ENCODE results near the gene PWWP2B. TPM values are rescaled to one million over a fixed set of nuclear protein-coding genes. Genes with fewer than 3 reads are reported as not detected.
A peak's percentile ranks its signal among the peaks of the same experiment; 100 is the strongest.

Gene PWWP2B
- total RNA-seq, 1 donor from 2014 or later: 19.9 TPM

- intact Hi-C loops (cut with micrococcal nuclease): no loop called here
- ATAC-seq (no peak), DNase-seq (peak; percentile 60)
Measured at GRCh38 chr10:132411561-132412253, 14.7 kb downstream of the PWWP2B start.

- ATAC-seq: no peak
- DNase-seq: peak; percentile 41
- intact Hi-C loops (cut with micrococcal nuclease): no loop called here
Measured at GRCh38 chr10:132412316-132413192, 15.6 kb downstream of the PWWP2B start.

GRCh38 chr10:132413226-132414205, 16.5 kb downstream of the PWWP2B start:
- intact Hi-C loops (cut with micrococcal nuclease): no loop called here
- ATAC-seq (no peak), DNase-seq (peak; percentile 23)

- intact Hi-C loops (cut with micrococcal nuclease): no loop called here
- DNase-seq (no peak), ATAC-seq (no peak)
Measured at GRCh38 chr10:132414402-132415016, 17.5 kb downstream of the PWWP2B start.

GRCh38 chr10:132415255-132415654, 18.3 kb downstream of the PWWP2B start:
- intact Hi-C loops (cut with micrococcal nuclease): no loop called here
- no peak for ATAC-seq
- no peak for DNase-seq

- ATAC-seq (no peak), DNase-seq (no peak)
- intact Hi-C loops (cut with micrococcal nuclease): no loop called here
Measured at GRCh38 chr10:132415956-132416355, 19.0 kb downstream of the PWWP2B start.

- intact Hi-C loops (cut with micrococcal nuclease): no loop called here
- DNase-seq (no peak), ATAC-seq (no peak)
Measured at GRCh38 chr10:132416566-132417256, 19.7 kb downstream of the PWWP2B start.

- ATAC-seq: no peak
- intact Hi-C loops (cut with micrococcal nuclease): no loop called here
- DNase-seq: no peak
Measured at GRCh38 chr10:132417257-132417910, 20.4 kb downstream of the PWWP2B start.

GRCh38 chr10:132417957-132418441, 21.0 kb downstream of the PWWP2B start:
- ATAC-seq (no peak), DNase-seq (no peak)
- intact Hi-C loops (cut with micrococcal nuclease): no loop called here

- DNase-seq (peak; percentile 66), ATAC-seq (peak; percentile 31)
- intact Hi-C loops (cut with micrococcal nuclease): no loop called here
Measured at GRCh38 chr10:132418527-132419416, 21.8 kb downstream of the PWWP2B start.

GRCh38 chr10:132419538-132420468, 22.8 kb downstream of the PWWP2B start:
- ATAC-seq: no peak
- intact Hi-C loops (cut with micrococcal nuclease): no loop called here
- DNase-seq: no peak

- no peak for DNase-seq
- peak; percentile 3 for ATAC-seq
- intact Hi-C loops (cut with micrococcal nuclease): no loop called here
Measured at GRCh38 chr10:132420469-132420980, 23.5 kb downstream of the PWWP2B start.

GRCh38 chr10:132420981-132421846, 24.2 kb downstream of the PWWP2B start:
- DNase-seq: peak; percentile 85
- ATAC-seq: peak; percentile 92
- intact Hi-C loops (cut with micrococcal nuclease): no loop called here
